ENCODE results near the gene SP140L.

DNA sequence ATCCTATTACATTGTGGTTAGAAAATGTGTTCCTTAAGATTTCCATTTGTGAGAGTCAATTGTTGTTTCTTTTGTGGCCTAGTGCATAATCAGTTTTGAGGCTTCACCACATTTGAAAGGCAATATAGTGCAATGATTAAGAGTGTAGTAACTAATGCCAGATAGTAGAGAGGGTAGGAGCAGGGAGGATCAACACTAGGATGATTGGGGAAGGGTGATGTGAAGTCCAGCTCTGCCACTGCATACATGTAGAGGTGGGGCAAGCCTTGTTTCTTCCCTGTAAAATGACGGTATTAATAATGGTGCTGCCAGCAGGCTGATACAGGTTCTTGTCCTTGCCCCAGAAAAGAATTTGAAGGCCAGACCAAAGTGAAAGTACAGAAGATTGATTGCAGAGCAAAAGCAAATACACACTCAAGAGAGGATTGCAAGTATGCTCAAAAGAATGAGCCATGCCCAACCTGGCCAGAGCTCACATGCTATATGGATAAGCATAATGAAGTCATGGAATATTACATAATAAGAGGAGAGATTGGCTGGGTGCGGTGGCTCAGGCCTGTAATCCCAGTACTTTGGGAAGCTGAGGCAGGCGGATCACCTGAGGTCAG is 97.0 kb downstream of the SP140L start:
- TF ChIP-seq, protein P1, sequence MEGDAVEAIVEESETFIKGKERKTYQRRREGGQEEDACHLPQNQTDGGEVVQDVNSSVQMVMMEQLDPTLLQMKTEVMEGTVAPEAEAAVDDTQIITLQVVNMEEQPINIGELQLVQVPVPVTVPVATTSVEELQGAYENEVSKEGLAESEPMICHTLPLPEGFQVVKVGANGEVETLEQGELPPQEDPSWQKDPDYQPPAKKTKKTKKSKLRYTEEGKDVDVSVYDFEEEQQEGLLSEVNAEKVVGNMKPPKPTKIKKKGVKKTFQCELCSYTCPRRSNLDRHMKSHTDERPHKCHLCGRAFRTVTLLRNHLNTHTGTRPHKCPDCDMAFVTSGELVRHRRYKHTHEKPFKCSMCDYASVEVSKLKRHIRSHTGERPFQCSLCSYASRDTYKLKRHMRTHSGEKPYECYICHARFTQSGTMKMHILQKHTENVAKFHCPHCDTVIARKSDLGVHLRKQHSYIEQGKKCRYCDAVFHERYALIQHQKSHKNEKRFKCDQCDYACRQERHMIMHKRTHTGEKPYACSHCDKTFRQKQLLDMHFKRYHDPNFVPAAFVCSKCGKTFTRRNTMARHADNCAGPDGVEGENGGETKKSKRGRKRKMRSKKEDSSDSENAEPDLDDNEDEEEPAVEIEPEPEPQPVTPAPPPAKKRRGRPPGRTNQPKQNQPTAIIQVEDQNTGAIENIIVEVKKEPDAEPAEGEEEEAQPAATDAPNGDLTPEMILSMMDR (IDR thresholded peaks at IDR 0.05), result no peak
- no peak for TF ChIP-seq POLR2A (IDR thresholded peaks at IDR 0.05)
